Panc1 (cell line): ENCODE data around the gene DAND5. TPM values are rescaled to one million over a fixed set of nuclear protein-coding genes. Genes with fewer than 3 reads are reported as not detected.

Experiments
- ATAC-seq: fragments of 200-7000 bp; cut with Tn5 transposase; 2 replicates; pipeline ENCODE4 v1.9.1; 2020; ENCODE audit warnings: mild to moderate bottlenecking, moderate library complexity
- BruUV-seq: library from RNA; stranded (reverse); fragments of 400-500 nt; replicated peaks from 2 replicates; lab custom pipeline; 2021; lab: Mats Ljungman, UMichigan
- CTCF ChIA-PET: fragments of 300-600 bp; sonication (Branson Sonifier 250); formaldehyde crosslinking; loops from one replicate; lab custom pipeline; 2022; ENCODE audit warnings: antibody characterized with exemption; lab: Charles Lee
- POLR2A ChIA-PET: fragments of 300-600 bp; sonication (Branson Sonifier 250); formaldehyde crosslinking; loops from one replicate; lab custom pipeline; 2022; ENCODE audit warnings: antibody characterized with exemption; lab: Charles Lee
- DNase-seq: peaks from one replicate; pipeline ENCODE4 v3.0.0-alpha.2; 2010; ENCODE audit warnings: low read depth, low spot score
- H3K27ac ChIP-seq: 2 replicates; pipeline ENCODE4 v1.5.1; 2011; ENCODE audit warnings: mild to moderate bottlenecking, low read length, inconsistent platforms
- H3K27me3 ChIP-seq: fragments of 200-500 bp; sonication (Bioruptor generic); 2 replicates; pipeline ENCODE4 v1.6.0; 2014; ENCODE audit warnings: low read length, inconsistent platforms; ENCODE audit not compliant: control insufficient read depth, insufficient read depth
- H3K36me3 ChIP-seq: fragments of 200-500 bp; sonication (Bioruptor generic); 2 replicates; pipeline ENCODE4 v1.5.1; 2014; ENCODE audit warnings: inconsistent platforms, mild to moderate bottlenecking, low read length, moderate library complexity; ENCODE audit not compliant: control insufficient read depth, insufficient read depth
- H3K4me1 ChIP-seq: 2 replicates; pipeline ENCODE4 v1.5.1; 2011; ENCODE audit warnings: inconsistent platforms, mild to moderate bottlenecking, low read length, moderate library complexity; ENCODE audit not compliant: control insufficient read depth, insufficient read depth
- H3K4me3 ChIP-seq, 2 experiments: 2 replicates each; pipeline ENCODE4 v1.5.1; 2011 to 2012; ENCODE audit warnings: low read depth in 2 of 2, low read length in 2 of 2, mild to moderate bottlenecking in 2 of 2, inconsistent platforms in 1 of 2, moderate library complexity in 1 of 2
- H3K9me3 ChIP-seq: fragments of 200-500 bp; sonication (Bioruptor generic); 2 replicates; pipeline ENCODE4 v1.5.1; 2014; ENCODE audit warnings: low read depth, mild to moderate bottlenecking, inconsistent platforms, low read length, moderate library complexity; ENCODE audit not compliant: control insufficient read depth, insufficient read depth
- POLR2AphosphoS5 ChIP-seq: IDR thresholded peaks from 2 replicates; pipeline ENCODE4 v1.6.1; 2012; ENCODE audit warnings: mild to moderate bottlenecking, low read depth, low read length, moderate library complexity
- SIN3A ChIP-seq: IDR thresholded peaks from 2 replicates; pipeline ENCODE4 v1.6.1; 2012; ENCODE audit warnings: low read depth, mild to moderate bottlenecking, low read length, moderate library complexity, borderline replicate concordance; ENCODE audit not compliant: insufficient read depth
- TCF7L2 ChIP-seq: IDR thresholded peaks from 2 replicates; pipeline ENCODE4 v1.6.1; 2011; ENCODE audit warnings: mild to moderate bottlenecking, low read depth, low read length, inconsistent platforms
- in situ Hi-C: cut with HindIII; loops from 2 replicates; pipeline ENCODE4 v1.10.0; 2016; ENCODE audit warnings: low sequenced_read_pairs, low pct_unique_long_range_greater_than_20kb
- intact Hi-C: fragments of 100-400 bp; cut with micrococcal nuclease; formaldehyde crosslinking; loops from one replicate; pipeline ENCODE4 v1.10.0; 2022; ENCODE audit not compliant: unreplicated experiment
- total RNA-seq: library from RNA; stranded (reverse); gene quantifications from one replicate; pipeline ENCODE4 v1.2.1, GENCODE V29; 2021; ENCODE audit not compliant: unreplicated experiment
- TF ChIP-seq, protein P1 (sequence below), 2 experiments: IDR thresholded peaks; 2 replicates each; pipeline ENCODE4 v1.6.1; 2011 to 2012; ENCODE audit warnings: low read depth in 2 of 2, control low read depth in 1 of 2, low read length in 1 of 2, mild to moderate bottlenecking in 1 of 2, moderate library complexity in 1 of 2; ENCODE audit not compliant: insufficient read depth in 1 of 2
- TF ChIP-seq, protein P2 (sequence below): fragments of 450-650 bp; IDR thresholded peaks from 2 replicates; pipeline ENCODE4 v1.5.1; 2017; ENCODE audit warnings: mild to moderate bottlenecking

DAND5 gene
- total RNA-seq, 1 experiment from 2014 or later, result 0.54 TPM

DNA sequence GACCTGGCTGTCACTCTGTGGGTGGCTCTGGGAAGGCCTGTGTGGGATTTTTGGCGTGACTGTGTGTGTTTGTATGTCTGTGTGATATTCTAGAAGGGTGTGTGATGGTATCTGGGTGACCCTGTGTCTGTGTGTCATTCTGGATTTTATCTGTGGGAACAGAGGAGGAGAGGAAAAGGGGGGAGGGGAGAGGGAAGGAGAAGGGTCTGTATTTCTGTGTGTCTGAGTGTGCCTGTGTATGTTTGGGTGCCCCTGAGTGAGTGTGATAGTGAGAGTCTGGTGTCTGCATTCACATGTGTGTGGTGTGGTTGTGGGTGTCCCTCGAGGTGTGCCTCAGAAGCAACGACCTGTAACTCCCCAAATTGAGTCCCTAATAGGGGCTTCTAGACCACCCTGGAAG, 17.8 kb downstream of the DAND5 start:
- in situ Hi-C loops (no loop called here), intact Hi-C loops (loop anchor here (10.0 kb wide), 1 partner anchor 48 kb away; no protein-coding TSS in a partner anchor)
- no TSS peak for BruUV-seq
- ATAC-seq (no peak), DNase-seq (no peak)
- Histone ChIP-seq H3K4me3 (no peak overlapping the region), H3K27ac (peak overlapping the region; percentile 7; the same call in 1 of the 2 replicates), H3K4me1 (peaks cover 12% of the 10 kb centered on the region), H3K36me3 (no peaks in the 10 kb centered on the region), H3K9me3 (no peaks in the 10 kb centered on the region), H3K27me3 (no peaks in the 10 kb centered on the region)
- TF ChIP-seq, protein P1, sequence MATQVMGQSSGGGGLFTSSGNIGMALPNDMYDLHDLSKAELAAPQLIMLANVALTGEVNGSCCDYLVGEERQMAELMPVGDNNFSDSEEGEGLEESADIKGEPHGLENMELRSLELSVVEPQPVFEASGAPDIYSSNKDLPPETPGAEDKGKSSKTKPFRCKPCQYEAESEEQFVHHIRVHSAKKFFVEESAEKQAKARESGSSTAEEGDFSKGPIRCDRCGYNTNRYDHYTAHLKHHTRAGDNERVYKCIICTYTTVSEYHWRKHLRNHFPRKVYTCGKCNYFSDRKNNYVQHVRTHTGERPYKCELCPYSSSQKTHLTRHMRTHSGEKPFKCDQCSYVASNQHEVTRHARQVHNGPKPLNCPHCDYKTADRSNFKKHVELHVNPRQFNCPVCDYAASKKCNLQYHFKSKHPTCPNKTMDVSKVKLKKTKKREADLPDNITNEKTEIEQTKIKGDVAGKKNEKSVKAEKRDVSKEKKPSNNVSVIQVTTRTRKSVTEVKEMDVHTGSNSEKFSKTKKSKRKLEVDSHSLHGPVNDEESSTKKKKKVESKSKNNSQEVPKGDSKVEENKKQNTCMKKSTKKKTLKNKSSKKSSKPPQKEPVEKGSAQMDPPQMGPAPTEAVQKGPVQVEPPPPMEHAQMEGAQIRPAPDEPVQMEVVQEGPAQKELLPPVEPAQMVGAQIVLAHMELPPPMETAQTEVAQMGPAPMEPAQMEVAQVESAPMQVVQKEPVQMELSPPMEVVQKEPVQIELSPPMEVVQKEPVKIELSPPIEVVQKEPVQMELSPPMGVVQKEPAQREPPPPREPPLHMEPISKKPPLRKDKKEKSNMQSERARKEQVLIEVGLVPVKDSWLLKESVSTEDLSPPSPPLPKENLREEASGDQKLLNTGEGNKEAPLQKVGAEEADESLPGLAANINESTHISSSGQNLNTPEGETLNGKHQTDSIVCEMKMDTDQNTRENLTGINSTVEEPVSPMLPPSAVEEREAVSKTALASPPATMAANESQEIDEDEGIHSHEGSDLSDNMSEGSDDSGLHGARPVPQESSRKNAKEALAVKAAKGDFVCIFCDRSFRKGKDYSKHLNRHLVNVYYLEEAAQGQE (IDR thresholded peaks at IDR 0.05; ENCODE audit: insufficient read depth in 1 of 2, low read depth in 2 of 2, low read length in 1 of 2), result no peak
- TF ChIP-seq TCF7L2 (no peak), SIN3A (no peak), POLR2AphosphoS5 (no peak)
- TF ChIP-seq, protein P2, sequence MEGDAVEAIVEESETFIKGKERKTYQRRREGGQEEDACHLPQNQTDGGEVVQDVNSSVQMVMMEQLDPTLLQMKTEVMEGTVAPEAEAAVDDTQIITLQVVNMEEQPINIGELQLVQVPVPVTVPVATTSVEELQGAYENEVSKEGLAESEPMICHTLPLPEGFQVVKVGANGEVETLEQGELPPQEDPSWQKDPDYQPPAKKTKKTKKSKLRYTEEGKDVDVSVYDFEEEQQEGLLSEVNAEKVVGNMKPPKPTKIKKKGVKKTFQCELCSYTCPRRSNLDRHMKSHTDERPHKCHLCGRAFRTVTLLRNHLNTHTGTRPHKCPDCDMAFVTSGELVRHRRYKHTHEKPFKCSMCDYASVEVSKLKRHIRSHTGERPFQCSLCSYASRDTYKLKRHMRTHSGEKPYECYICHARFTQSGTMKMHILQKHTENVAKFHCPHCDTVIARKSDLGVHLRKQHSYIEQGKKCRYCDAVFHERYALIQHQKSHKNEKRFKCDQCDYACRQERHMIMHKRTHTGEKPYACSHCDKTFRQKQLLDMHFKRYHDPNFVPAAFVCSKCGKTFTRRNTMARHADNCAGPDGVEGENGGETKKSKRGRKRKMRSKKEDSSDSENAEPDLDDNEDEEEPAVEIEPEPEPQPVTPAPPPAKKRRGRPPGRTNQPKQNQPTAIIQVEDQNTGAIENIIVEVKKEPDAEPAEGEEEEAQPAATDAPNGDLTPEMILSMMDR, result no peak
- CTCF ChIA-PET, result no interaction called here
- POLR2A ChIA-PET, result no interaction called here

DNA sequence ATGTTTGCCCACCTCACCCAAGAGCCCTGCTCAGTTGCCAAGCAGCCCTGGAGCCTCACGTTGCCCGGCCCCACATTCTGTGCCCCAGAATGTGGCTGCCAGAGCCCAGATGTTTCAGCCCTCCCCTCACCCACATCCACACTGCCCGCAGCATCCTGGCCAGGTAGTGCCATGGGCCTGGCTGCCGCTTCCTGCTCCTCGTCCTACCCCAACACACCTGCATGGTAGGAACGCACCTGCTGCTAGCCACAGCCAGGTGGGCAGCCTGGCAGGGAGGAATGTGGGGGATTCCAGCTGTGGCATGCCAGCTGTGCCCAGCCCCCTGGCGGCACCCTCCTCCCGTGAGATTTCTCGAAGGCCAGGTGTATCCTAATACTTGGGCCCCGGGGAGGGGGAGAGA, 18.4 kb downstream of the DAND5 start:
- intact Hi-C loops (loop anchor here (10.0 kb wide), 1 partner anchor 47 kb away; no protein-coding TSS in a partner anchor), in situ Hi-C loops (no loop called here)
- TF ChIP-seq, protein P1 (IDR thresholded peaks at IDR 0.05; ENCODE audit: insufficient read depth in 1 of 2, low read depth in 2 of 2, low read length in 1 of 2), result no peak
- no peak for TF ChIP-seq TCF7L2
- TF ChIP-seq SIN3A, result no peak
- TF ChIP-seq, protein P2, result no peak
- no peak for TF ChIP-seq POLR2AphosphoS5
- Histone ChIP-seq H3K36me3 (no peaks in the 10 kb centered on the region), H3K27me3 (no peaks in the 10 kb centered on the region), H3K4me3 (no peak overlapping the region), H3K9me3 (no peaks in the 10 kb centered on the region), H3K4me1 (peaks cover 10% of the 10 kb centered on the region), H3K27ac (no peak overlapping the region)
- DNase-seq, result no peak
- POLR2A ChIA-PET, result no interaction called here
- CTCF ChIA-PET, result no interaction called here
- no TSS peak for BruUV-seq
- no peak for ATAC-seq
